ENCODE measurements around the gene NOG. TPM values are rescaled to one million over a fixed set of nuclear protein-coding genes. Genes with fewer than 3 reads are reported as not detected.

NOG gene
- total RNA-seq, 4 donors from 2014 or later: not detected

GRCh38 chr17:56635641-56636040 lies 42.1 kb downstream of the NOG start:
- DNase-seq: no peak
- intact Hi-C loops (cut with DNase I; ENCODE audit: low total_unique reads): no loop called here
- no peak overlapping the region for H3K4me3 ChIP-seq
- H3K27ac ChIP-seq: no peak overlapping the region
- 70 to 88% methylated on average over 1 of the region's 1 CpG for whole genome bisulfite sequencing, 2 donors (ENCODE audit: low coverage in 1 of 2)
- TF ChIP-seq EP300 (IDR thresholded peaks at IDR 0.05; ENCODE audit: low read depth) (no peak), POLR2AphosphoS5 (IDR thresholded peaks at IDR 0.05) (no peak), POLR2A (IDR thresholded peaks at IDR 0.05) (no peak)
- TF ChIP-seq, protein P1, sequence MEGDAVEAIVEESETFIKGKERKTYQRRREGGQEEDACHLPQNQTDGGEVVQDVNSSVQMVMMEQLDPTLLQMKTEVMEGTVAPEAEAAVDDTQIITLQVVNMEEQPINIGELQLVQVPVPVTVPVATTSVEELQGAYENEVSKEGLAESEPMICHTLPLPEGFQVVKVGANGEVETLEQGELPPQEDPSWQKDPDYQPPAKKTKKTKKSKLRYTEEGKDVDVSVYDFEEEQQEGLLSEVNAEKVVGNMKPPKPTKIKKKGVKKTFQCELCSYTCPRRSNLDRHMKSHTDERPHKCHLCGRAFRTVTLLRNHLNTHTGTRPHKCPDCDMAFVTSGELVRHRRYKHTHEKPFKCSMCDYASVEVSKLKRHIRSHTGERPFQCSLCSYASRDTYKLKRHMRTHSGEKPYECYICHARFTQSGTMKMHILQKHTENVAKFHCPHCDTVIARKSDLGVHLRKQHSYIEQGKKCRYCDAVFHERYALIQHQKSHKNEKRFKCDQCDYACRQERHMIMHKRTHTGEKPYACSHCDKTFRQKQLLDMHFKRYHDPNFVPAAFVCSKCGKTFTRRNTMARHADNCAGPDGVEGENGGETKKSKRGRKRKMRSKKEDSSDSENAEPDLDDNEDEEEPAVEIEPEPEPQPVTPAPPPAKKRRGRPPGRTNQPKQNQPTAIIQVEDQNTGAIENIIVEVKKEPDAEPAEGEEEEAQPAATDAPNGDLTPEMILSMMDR (IDR thresholded peaks at IDR 0.05): no peak
- peaks cover 9% of the 10 kb centered on the region for H3K27me3 ChIP-seq
- no peaks in the 10 kb centered on the region for H3K36me3 ChIP-seq
- no peaks in the 10 kb centered on the region for H3K4me1 ChIP-seq
- H3K9me3 ChIP-seq: no peaks in the 10 kb centered on the region
- in situ Hi-C loops (cut with MboI; ENCODE audit: low pct_ligation_motif_present in 1 of 4, low pct_unique_long_range_greater_than_20kb in 1 of 4, low sequenced_read_pairs in 3 of 4): no loop called here

DNA sequence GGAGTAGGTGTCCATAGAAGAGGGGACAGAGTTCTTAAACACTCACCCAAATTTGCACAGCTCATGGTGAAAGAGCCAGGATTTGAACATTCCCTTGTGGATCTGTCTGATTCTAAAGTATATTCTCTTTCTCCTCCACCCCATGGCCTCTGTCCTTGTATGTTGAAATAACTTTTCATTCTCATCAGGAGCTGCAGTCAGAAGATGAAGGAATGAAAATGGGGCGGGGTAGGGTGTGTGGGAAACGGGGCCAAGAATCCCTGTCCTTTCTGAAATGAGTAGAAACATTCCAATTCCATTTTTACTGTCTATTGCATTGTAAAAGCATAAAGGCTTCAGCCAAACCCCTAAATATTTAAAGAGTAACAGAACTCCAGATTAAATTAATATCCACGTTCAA lies 42.8 kb downstream of the NOG start:
- no peak for TF ChIP-seq POLR2A (IDR thresholded peaks at IDR 0.05)
- no peak for TF ChIP-seq EP300 (IDR thresholded peaks at IDR 0.05; ENCODE audit: low read depth)
- no peak for TF ChIP-seq POLR2AphosphoS5 (IDR thresholded peaks at IDR 0.05)
- TF ChIP-seq, protein P1 (IDR thresholded peaks at IDR 0.05): no peak
- Histone ChIP-seq H3K27me3 (peaks cover 9% of the 10 kb centered on the region), H3K4me1 (no peaks in the 10 kb centered on the region), H3K4me3 (no peak overlapping the region), H3K36me3 (no peaks in the 10 kb centered on the region), H3K27ac (no peak overlapping the region), H3K9me3 (no peaks in the 10 kb centered on the region)
- DNase-seq: no peak
- in situ Hi-C loops (cut with MboI; ENCODE audit: low pct_ligation_motif_present in 1 of 4, low pct_unique_long_range_greater_than_20kb in 1 of 4, low sequenced_read_pairs in 3 of 4) (no loop called here), intact Hi-C loops (cut with DNase I; ENCODE audit: low total_unique reads) (no loop called here)
- WGBS, 2 donors (ENCODE audit: low coverage in 1 of 2): 30 to 65% methylated on average over 3 of the region's 3 CpGs

DNA sequence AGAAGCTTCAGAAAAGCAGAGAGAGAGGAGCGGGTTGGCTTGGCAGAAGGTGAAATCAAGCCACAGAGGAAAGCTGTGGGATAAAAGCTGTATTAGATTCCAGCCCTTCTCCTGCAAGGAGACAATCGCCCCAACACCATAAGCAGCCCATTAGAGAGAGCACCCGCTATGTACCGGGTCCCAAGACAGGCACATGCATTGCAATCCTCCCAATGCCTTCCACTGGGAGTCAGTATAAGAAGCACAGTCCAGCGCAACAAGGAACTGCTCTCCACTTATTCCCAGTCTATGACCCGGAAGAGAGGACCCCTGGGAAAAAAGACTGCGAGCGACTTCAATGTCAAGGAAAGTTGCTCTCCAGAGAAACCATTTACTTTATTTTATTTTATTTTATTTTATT lies 43.8 kb downstream of the NOG start:
- H3K4me1 ChIP-seq: no peaks in the 10 kb centered on the region
- TF ChIP-seq, protein P1 (IDR thresholded peaks at IDR 0.05): no peak
- TF ChIP-seq POLR2AphosphoS5 (IDR thresholded peaks at IDR 0.05): no peak
- TF ChIP-seq EP300 (IDR thresholded peaks at IDR 0.05; ENCODE audit: low read depth): no peak
- TF ChIP-seq POLR2A (IDR thresholded peaks at IDR 0.05): no peak
- in situ Hi-C loops (cut with MboI; ENCODE audit: low pct_ligation_motif_present in 1 of 4, low pct_unique_long_range_greater_than_20kb in 1 of 4, low sequenced_read_pairs in 3 of 4): no loop called here
- no peaks in the 10 kb centered on the region for H3K9me3 ChIP-seq
- DNase-seq: no peak
- H3K27ac ChIP-seq: no peak overlapping the region
- no peaks in the 10 kb centered on the region for H3K36me3 ChIP-seq
- H3K27me3 ChIP-seq: peaks cover 9% of the 10 kb centered on the region
- intact Hi-C loops (cut with DNase I; ENCODE audit: low total_unique reads): no loop called here
- 82% methylated on average over 5 to 8 of the region's 8 CpGs for WGBS, 2 donors (ENCODE audit: low coverage in 1 of 2)
- no peak overlapping the region for H3K4me3 ChIP-seq

DNA sequence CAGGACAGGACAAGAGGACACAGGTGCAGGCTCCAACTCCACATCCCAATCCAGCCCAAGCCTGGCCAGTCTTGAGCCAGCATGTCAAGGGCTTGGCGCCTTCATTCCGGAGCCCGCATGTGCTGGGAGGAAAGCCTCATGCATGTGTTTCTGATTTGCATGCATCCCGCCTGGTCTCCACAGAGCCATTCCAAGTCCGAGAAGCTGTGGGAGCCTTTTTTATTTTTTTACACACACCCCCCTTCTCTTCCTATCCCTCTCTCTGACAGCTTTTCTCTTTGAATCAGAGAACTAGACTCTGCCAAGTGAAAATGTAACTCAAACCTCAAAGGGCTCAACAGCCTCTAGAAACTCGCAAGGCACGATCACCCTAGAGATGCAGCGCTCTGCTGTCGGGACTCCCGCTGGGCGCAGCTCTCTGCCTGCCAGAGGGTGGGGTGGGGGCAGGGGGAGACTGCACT lies 45.1 kb downstream of the NOG start:
- in situ Hi-C loops (cut with MboI; ENCODE audit: low pct_ligation_motif_present in 1 of 4, low pct_unique_long_range_greater_than_20kb in 1 of 4, low sequenced_read_pairs in 3 of 4) (no loop called here), intact Hi-C loops (cut with DNase I; ENCODE audit: low total_unique reads) (no loop called here)
- Histone ChIP-seq H3K9me3 (no peaks in the 10 kb centered on the region), H3K4me1 (no peaks in the 10 kb centered on the region), H3K27ac (no peak overlapping the region), H3K4me3 (no peak overlapping the region), H3K27me3 (peaks cover 9% of the 10 kb centered on the region), H3K36me3 (no peaks in the 10 kb centered on the region)
- WGBS, 2 donors (ENCODE audit: low coverage in 1 of 2): 70 to 86% methylated on average over 2 to 11 of the region's 11 CpGs
- no peak for TF ChIP-seq POLR2AphosphoS5 (IDR thresholded peaks at IDR 0.05)
- TF ChIP-seq POLR2A (IDR thresholded peaks at IDR 0.05): no peak
- TF ChIP-seq, protein P1 (IDR thresholded peaks at IDR 0.05): no peak
- no peak for TF ChIP-seq EP300 (IDR thresholded peaks at IDR 0.05; ENCODE audit: low read depth)
- no peak for DNase-seq

All from transverse colon (tissue), 4 donors.